Daoy (cell line): ENCODE results near the gene UGT2B28. TPM values are rescaled to one million over a fixed set of nuclear protein-coding genes. Genes with fewer than 3 reads are reported as not detected.
"Not testable (repeated sequence)": the region's sequence is repeated elsewhere in the genome, so short reads cannot be mapped to it uniquely, and the experiment has no call there.

Source experiments
- DNase-seq: peaks from one replicate; pipeline ENCODE4 v3.0.0-alpha.2; 2015; ENCODE audit warnings: low read depth
- total RNA-seq: library from RNA; depleted of rRNA; stranded (reverse); fragments of >200 nt; shearing (Covaris generic); gene quantifications from 2 replicates; pipeline ENCODE4 v1.2.3, GENCODE V29; 2014; rRNA removed

UGT2B28 gene
- not detected in 2 replicates for total RNA-seq

DNA sequence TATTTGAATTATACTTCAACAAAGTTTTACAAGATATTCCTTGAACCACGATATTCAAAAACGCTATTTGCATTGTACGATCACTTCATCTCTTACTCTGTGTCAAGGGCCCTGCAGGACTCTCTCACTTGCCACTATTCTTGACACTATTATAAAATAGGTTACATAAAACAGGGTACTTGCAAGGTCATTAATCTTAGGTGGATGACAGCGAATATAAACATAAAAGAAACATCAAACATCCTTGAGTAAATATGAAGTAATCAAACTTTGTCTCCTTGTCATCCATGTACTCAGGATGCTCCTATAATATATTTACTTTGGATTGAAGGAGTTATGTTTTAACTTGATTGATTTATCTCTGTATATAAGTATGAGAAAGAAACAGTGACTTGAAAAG is at the start of gene UGT2B28:
Gene UGT2B28, plus strand, starts transcription at position 395 of the 400 bp plus-strand sequence. CDS start 26 bp downstream, outside the sequence.
- DNase-seq: not testable (repeated sequence)

DNA sequence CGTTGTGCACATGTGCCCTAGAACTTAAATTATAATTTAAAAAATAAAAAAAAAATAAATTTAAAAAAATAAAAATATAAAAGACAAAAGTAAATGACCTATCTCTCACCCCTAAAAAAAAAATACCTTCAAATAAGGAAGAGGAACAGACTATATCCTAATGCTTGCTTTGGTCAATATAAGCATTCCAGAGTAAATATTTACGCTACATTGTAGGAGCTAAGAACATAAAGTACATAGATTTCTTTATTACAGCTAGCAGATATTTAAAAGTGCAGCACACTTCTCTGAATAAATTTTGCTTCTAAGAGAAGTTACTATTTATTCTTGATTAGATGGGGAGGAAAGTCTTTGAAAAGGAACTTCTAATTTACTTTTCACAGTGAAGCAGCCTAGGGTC is 41.2 kb upstream of the UGT2B28 start:
- no peak for DNase-seq

DNA sequence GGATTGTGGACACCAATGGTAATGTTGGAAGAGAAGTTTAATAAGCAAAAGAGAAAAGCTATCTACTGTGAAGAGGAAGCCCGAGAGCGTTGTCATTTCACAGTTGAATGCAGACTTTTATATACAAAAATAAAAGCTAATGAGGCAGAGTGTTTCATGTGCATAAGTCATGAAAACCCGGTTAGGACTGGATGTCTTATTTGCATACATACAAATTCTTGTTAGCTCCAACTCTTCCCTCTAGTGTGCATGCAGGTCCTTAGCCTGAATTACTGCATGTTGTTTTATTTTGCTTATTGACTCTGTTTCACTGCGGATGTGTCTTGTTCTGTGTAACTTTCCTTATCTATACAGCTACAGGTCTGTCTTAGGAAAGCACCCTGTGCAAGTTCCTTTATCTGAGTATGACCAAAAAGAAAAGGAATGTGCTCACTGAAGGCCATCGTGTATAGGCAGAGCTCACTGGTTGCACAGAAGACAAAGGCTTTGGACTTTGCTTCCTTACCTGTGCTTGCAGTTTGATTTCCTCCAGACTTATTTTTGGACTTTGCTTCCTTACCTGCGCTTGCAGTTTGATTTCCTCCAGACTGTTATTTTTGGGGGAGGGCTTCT is 40.6 kb upstream of the UGT2B28 start:
- no peak for DNase-seq

DNA sequence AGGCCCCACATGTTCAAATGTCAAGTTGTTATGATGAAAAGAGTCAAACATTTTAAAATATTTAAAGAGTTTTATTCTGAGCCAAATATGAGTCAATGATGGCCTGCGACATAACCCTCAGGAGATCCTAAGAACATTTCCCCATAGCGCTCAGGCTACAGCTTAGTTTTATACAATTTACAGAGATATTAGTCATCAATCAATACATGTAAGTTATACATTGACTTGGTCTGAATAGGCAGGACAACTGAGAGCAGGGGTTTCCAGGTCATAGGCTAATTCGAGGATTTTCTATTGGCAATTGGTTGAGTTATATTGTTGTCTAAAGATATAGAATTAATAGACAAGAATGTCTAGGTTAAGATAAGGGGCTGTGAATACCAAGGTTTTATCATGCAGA is 39.5 kb upstream of the UGT2B28 start:
- DNase-seq: not testable (repeated sequence)

GRCh38 chr4:69241746-69242145 is 38.5 kb upstream of the UGT2B28 start:
- DNase-seq: not testable (repeated sequence)

DNA sequence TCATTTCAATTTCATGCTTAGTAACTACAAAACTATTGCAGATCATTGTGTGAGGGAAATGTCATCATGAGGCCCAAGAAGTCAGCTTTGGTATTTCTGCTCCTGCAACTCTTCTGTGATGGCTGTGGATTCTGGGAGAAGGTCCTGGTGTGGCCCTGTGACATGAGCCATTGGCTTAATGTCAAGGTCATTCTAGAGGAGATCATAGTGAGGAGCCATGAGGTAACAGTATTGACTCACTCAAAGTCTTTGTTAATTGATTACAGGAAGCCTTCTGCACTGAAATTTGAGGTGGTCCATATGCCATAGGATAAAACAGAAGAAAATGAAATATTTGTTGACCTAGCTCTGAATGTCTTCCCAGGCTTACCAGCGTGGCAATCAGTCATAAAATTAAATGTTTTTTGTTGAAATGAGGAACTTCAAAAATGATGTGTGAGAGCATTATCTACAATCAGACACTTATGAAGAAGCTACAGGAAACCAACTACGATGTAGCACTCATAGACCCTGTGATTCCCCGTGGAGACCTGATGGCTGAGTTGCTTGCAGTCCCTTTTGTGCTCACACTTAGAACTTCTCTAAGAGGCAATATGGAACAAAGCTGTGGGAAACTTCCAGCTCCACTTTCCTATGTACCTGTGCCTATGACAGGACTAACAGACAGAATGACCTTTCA is 37.6 kb upstream of the UGT2B28 start:
- not testable (repeated sequence) for DNase-seq

- DNase-seq: not testable (repeated sequence)
Observed at GRCh38 chr4:69250884-69251283, 29.4 kb upstream of the UGT2B28 start.

GRCh38 chr4:69253147-69253772 is 27.0 kb upstream of the UGT2B28 start:
- not testable (repeated sequence) for DNase-seq

DNA sequence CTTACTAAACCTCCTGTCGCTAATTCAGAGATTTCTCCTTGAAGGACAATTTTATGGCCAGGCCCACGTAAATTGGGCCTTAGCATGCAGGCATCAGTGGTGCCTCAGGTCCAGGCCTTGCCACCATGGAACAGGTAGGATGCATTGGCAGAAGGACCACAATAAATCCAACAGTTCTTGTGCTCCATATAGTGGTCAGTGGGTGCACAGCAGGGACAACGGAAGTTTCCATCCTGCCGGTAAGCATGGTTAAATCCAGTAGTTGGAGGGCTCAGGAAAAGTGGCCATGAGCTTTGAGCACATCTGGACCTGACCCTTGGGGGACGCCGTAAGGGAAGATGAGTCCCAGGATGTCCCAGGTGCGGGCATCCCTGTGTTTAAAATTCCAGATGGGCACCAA is 11.7 kb upstream of the UGT2B28 start:
- not testable (repeated sequence) for DNase-seq

DNA sequence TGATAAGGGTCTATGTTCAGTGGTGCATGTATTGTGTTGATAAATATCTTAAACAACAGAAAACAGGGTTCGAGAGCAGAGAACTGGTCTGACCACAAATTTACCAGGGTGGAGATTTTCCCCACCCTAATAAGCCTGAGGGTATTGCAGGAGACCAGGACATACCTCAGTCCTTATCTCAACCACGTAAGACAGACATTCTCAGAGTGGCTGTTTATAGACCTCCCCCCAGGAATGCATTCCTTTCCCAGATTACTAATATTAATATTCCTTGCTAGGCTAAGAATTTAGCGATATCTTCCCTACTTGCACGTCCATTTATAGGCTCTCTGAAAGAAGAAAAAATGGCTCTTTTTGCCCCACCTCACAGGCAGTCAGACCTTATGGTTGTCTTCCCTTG is 16.1 kb downstream of the UGT2B28 start:
- not testable (repeated sequence) for DNase-seq

DNA sequence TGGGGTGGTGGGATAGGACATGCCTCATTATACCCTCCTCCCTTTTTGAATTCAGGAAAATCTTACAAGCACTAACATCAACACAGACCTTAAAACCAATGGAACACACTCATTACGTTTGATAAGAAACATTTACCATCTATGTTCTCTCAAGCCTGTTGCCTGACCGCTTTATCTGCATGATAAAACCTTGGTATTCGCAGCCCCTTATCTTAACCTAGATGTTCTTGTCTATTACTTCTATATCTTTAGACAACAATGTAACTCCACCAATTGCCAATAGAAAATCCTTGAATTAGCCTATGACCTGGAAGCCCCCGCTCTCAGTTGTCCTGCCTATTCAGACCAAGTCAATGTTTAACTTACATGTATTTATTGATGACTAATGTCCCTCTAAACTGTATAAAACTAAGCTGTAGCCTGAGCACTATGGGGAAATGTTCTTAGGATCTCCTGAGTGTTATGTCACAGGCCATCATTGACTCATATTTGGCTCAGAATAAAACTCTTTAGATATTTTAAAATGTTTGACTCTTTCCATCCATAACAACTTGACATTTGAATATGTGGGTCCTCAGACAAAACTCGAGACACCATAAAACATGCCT is 28.3 kb downstream of the UGT2B28 start:
- not testable (repeated sequence) for DNase-seq

GRCh38 chr4:69309549-69310076 is 29.3 kb downstream of the UGT2B28 start:
- not testable (repeated sequence) for DNase-seq

- not testable (repeated sequence) for DNase-seq
Observed at GRCh38 chr4:69310262-69310661, 30.0 kb downstream of the UGT2B28 start.

DNA sequence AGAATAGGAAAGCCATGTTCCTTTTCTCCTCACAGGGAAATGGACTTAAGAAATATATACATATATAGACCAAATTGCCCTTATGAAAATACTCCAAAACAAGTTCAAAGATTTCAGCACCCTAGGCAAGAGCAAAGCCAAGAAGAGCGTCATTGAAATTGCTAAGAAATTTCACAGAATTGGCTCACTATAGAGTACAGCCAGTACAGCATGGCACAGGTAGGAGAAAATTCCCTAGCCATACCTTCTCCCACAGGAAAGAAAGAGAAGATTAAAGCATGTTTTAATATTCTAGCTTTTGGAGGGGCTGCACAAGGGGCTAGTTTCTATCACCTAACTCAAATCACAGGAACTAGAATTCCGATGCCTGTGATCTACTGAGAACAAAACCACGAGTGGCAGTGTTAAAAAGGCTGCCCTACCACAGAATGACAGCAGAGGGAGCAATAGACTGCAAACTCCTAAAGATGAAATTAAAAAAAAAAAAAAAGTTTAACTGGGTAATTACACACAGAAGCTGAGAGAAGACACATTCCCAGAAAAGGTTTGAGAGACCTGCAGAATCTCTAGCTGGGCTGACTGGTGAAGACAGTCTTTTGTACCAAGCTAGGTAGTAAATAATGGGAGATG is 37.5 kb downstream of the UGT2B28 start:
- DNase-seq: not testable (repeated sequence)

GRCh38 chr4:69321153-69321729 is 41.0 kb downstream of the UGT2B28 start:
- no peak for DNase-seq

GRCh38 chr4:69322055-69322454 is 41.8 kb downstream of the UGT2B28 start:
- no peak for DNase-seq

DNA sequence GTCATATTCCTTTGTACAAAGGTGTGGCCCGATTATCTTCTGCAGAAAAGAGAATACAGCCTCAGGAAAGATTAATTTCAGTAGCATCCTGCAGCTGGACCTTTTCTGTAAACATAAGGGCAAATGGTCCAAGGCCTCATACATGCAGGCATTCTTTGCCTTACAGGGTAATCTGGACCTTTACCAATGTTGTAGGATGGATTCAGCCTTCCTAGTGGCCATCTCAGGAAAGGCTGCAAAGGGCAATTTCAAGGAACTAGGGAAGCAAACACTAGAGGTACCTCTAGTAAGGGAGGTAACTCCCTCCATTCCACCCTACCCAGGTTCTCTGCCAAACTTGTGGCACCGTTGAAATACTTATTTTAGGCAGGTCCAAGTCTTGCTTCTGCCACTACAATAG is 43.0 kb downstream of the UGT2B28 start:
- DNase-seq: no peak

GRCh38 chr4:69330345-69331047 is 50.2 kb downstream of the UGT2B28 start:
- DNase-seq: no peak

DNA sequence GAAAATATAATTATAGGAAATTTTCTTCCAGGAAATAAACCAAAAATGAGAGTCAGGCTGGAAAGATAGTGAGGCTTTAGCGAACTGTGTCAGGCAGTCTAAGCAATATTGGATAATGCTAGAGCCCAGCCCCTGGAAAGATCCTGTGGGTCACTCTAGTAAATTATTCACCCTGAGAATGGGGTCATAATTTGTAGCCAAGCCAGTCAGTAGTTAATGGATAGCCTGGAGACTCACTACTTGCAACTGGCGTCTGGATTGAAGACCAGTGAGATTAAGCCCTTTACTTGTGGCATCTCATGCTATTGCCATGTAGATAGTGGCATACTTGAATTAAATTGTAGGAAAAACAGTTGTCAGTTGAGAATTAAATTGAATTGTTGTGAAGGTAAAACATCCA is 51.0 kb downstream of the UGT2B28 start:
- not testable (repeated sequence) for DNase-seq

- DNase-seq: not testable (repeated sequence)
Observed at GRCh38 chr4:69335485-69335884, 55.2 kb downstream of the UGT2B28 start.

- DNase-seq: not testable (repeated sequence)
Observed at GRCh38 chr4:69343114-69343513, 62.8 kb downstream of the UGT2B28 start.
